ENCODE measurements around the gene PPP1R13B. TPM values are rescaled to one million over a fixed set of nuclear protein-coding genes. Genes with fewer than 3 reads are reported as not detected.

Gene PPP1R13B
- polyA plus RNA-seq, 2 of the 4 experiments (the other 2 are of a cell fraction): 2.2 to 2.7 TPM

DNA sequence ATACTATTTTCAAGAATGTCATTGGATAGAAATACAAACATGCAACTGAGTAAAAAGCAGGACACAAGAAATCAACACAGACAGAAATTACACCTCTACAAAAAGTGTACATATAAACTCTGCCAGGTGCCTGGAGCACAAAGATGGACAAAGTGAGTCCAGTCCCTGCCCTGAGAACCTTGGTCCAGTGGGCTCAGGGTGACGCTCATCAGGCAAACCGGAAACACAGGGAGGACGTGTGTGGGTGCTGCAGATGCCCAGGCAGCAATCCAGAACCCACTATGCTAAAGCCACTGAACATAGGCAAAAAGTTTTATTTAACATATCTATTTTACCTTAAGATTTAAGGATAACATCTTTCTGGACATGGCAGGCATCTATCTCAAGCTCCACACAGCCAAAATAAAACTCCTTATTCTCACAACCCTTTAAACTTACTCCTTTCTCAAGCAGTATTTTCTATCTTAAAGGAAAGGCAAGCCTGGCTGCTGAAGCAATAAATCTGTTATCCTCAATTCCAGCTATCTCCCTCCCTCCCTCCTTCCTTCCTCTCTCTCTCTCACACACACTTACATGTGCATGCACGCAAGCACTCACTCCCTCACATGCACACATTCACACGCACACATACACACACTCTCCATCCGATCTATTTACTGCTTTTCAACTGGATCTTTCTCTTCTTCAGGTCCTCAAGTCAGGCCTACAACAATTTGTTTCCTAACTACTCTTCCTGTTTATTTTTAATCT is 10.2 kb downstream of the PPP1R13B start:
- Histone ChIP-seq H3K4me2 (no peak overlapping the region), H3K4me3 (no peak overlapping the region), H3K27ac (no peak overlapping the region), H3K9me3 (no peaks in the 10 kb centered on the region), H3K4me1 (no peaks in the 10 kb centered on the region)
- ATAC-seq: no peak; a peak in 1 of 6 replicates
- ChIA-PET CTCF (interaction anchor here (0.7 to 3.6 kb wide), 4 partner anchors 9 to 480 kb away, joined by 3 to 11 read pairs (median 4); no protein-coding TSS in a partner anchor), POLR2A (no interaction called here)
- WGBS (ENCODE audit: missing lambda C conversion rate): 85% methylated on average over 6 of the region's 6 CpGs
- DNase-seq (ENCODE audit: low read depth in 1 of 2, low spot score in 1 of 2): no peak
- TF ChIP-seq HOXB13 (CRISPR knock-in tag; IDR thresholded peaks at IDR 0.05; ENCODE audit: low read depth) (no peak), CHD4 (IDR thresholded peaks at IDR 0.05; ENCODE audit: borderline replicate concordance) (no peak), CBX8 (IDR thresholded peaks at IDR 0.05) (no peak), ESRRA (IDR thresholded peaks at IDR 0.05; ENCODE audit: borderline replicate concordance, low read length) (no peak), USF2 (IDR thresholded peaks at IDR 0.05) (no peak), EHF (CRISPR knock-in tag; IDR thresholded peaks at IDR 0.05) (no peak), EP300 (IDR thresholded peaks at IDR 0.05) (no peak), FOSL2 (IDR thresholded peaks at IDR 0.05) (no peak), FOSL2 (CRISPR knock-in tag; IDR thresholded peaks at IDR 0.05) (no peak), KDM5A (IDR thresholded peaks at IDR 0.05) (no peak), SMC3 (IDR thresholded peaks at IDR 0.05) (no peak), POLR2AphosphoS2 (conservative IDR thresholded peaks at IDR 0.05; ENCODE audit: low read length) (no peak)
- TF ChIP-seq, protein P1, sequence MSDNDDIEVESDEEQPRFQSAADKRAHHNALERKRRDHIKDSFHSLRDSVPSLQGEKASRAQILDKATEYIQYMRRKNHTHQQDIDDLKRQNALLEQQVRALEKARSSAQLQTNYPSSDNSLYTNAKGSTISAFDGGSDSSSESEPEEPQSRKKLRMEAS (IDR thresholded peaks at IDR 0.05): no peak
- TF ChIP-seq, protein P2, sequence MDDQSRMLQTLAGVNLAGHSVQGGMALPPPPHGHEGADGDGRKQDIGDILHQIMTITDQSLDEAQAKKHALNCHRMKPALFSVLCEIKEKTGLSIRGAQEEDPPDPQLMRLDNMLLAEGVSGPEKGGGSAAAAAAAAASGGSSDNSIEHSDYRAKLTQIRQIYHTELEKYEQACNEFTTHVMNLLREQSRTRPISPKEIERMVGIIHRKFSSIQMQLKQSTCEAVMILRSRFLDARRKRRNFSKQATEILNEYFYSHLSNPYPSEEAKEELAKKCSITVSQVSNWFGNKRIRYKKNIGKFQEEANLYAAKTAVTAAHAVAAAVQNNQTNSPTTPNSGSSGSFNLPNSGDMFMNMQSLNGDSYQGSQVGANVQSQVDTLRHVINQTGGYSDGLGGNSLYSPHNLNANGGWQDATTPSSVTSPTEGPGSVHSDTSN (IDR thresholded peaks at IDR 0.05): no peak
- TF ChIP-seq, protein P3, sequence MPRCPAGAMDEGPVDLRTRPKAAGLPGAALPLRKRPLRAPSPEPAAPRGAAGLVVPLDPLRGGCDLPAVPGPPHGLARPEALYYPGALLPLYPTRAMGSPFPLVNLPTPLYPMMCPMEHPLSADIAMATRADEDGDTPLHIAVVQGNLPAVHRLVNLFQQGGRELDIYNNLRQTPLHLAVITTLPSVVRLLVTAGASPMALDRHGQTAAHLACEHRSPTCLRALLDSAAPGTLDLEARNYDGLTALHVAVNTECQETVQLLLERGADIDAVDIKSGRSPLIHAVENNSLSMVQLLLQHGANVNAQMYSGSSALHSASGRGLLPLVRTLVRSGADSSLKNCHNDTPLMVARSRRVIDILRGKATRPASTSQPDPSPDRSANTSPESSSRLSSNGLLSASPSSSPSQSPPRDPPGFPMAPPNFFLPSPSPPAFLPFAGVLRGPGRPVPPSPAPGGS (IDR thresholded peaks at IDR 0.05): no peak
- no peak for FAIRE-seq

DNA sequence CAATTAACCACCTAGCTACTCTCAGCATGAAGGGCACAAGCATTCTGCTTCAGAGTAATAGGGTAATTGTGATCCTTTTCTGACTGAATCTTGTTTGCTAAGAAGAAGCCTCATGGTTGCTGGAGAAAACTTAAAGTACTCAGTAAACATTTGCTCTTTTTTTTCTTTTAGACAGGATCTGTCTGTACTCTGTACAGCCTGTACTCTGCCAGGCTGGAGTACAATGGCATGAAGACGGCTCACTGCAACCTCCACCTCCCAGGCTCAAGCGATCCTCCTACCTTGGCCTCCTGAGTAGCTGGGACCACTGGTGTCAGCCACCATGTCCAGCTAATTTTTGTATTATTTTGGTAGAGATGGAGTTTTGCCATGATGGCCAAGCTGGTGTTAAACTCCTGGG is 12.4 kb downstream of the PPP1R13B start:
- ChIA-PET POLR2A (no interaction called here), CTCF (interaction anchor here (1.3 kb wide), 1 partner anchor 76 kb away, joined by 5 read pairs; no protein-coding TSS in a partner anchor)
- DNase-seq (ENCODE audit: low read depth in 1 of 2, low spot score in 1 of 2) (no peak), ATAC-seq (no peak), FAIRE-seq (no peak)
- no peak overlapping the region for H3K27ac ChIP-seq
- no peaks in the 10 kb centered on the region for H3K4me1 ChIP-seq
- WGBS (ENCODE audit: missing lambda C conversion rate): 94% methylated on average over 2 of the region's 2 CpGs
- no peak overlapping the region for H3K4me3 ChIP-seq
- H3K4me2 ChIP-seq: no peak overlapping the region
- H3K9me3 ChIP-seq: no peaks in the 10 kb centered on the region
- TF ChIP-seq GATA3 (IDR thresholded peaks at IDR 0.05; ENCODE audit: borderline replicate concordance): no peak

GRCh38 chr14:103833711-103834110 is 13.7 kb downstream of the PPP1R13B start:
- ATAC-seq: no peak; a peak in 1 of 6 replicates
- POLR2A ChIA-PET: no interaction called here
- WGBS (ENCODE audit: missing lambda C conversion rate): 96% methylated on average over 4 of the region's 4 CpGs
- no peak for TF ChIP-seq TP53 (CRISPR knock-in tag; IDR thresholded peaks at IDR 0.05)
- no peak for TF ChIP-seq NPAS2 (CRISPR knock-in tag; IDR thresholded peaks at IDR 0.05; ENCODE audit: borderline replicate concordance)
- TF ChIP-seq GATA3 (IDR thresholded peaks at IDR 0.05; ENCODE audit: borderline replicate concordance): no peak
- TF ChIP-seq RFX5 (IDR thresholded peaks at IDR 0.05): no peak
- no peak for TF ChIP-seq MYC (IDR thresholded peaks at IDR 0.05; ENCODE audit: borderline replicate concordance, low read length)
- TF ChIP-seq ESRRA (IDR thresholded peaks at IDR 0.05; ENCODE audit: borderline replicate concordance, low read length): no peak
- TF ChIP-seq USF2 (IDR thresholded peaks at IDR 0.05): no peak
- TF ChIP-seq CEBPB (IDR thresholded peaks at IDR 0.05): no peak
- TF ChIP-seq E2F6 (IDR thresholded peaks at IDR 0.05; ENCODE audit: borderline replicate concordance, low read depth): no peak
- no peak for TF ChIP-seq RAD21 (conservative IDR thresholded peaks at IDR 0.05 in 1 of 2, IDR thresholded peaks at IDR 0.05 in 1 of 2)
- TF ChIP-seq CBX8 (IDR thresholded peaks at IDR 0.05): no peak
- TF ChIP-seq JUN (IDR thresholded peaks at IDR 0.05): no peak
- no peak for TF ChIP-seq EP300 (IDR thresholded peaks at IDR 0.05)
- no peak for TF ChIP-seq RCOR1 (IDR thresholded peaks at IDR 0.05; ENCODE audit: low read depth, low read length)
- no peak for TF ChIP-seq TFCP2L1 (CRISPR knock-in tag; IDR thresholded peaks at IDR 0.05)
- TF ChIP-seq, protein P4, sequence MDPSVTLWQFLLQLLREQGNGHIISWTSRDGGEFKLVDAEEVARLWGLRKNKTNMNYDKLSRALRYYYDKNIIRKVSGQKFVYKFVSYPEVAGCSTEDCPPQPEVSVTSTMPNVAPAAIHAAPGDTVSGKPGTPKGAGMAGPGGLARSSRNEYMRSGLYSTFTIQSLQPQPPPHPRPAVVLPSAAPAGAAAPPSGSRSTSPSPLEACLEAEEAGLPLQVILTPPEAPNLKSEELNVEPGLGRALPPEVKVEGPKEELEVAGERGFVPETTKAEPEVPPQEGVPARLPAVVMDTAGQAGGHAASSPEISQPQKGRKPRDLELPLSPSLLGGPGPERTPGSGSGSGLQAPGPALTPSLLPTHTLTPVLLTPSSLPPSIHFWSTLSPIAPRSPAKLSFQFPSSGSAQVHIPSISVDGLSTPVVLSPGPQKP (IDR thresholded peaks at IDR 0.05; ENCODE audit: low read depth, low read length): no peak
- TF ChIP-seq POLR2A (IDR thresholded peaks at IDR 0.05; ENCODE audit: low read length): no peak
- TF ChIP-seq NFE2L2 (conservative IDR thresholded peaks at IDR 0.05; ENCODE audit: low read length): no peak

More at GRCh38 chr14:103833711-103834110, 13.7 kb downstream of the PPP1R13B start:
- Histone ChIP-seq H3K4me2 (no peak overlapping the region), H3K9me3 (no peaks in the 10 kb centered on the region), H3K4me1 (no peaks in the 10 kb centered on the region), H3K4me3 (no peak overlapping the region), H3K27ac (no peak overlapping the region)
- no peak for FAIRE-seq
- DNase-seq (ENCODE audit: low read depth in 1 of 2, low spot score in 1 of 2): no peak
- CTCF ChIA-PET: interaction anchor here (1.3 kb wide), 1 partner anchor 77 kb away, joined by 5 read pairs; no protein-coding TSS in a partner anchor

All from A549 (cell line).